NCI-H1417 treated with DMSO at 0.1 percent for 48 hours (cell line): ENCODE results near the gene TMEM60.
"Not testable (repeated sequence)": the region's sequence is repeated elsewhere in the genome, so short reads cannot be mapped to it uniquely, and the experiment has no call there.

Source experiments
- DNase-seq: peaks from one replicate; lab custom pipeline; 2025; lab: John Stamatoyannopoulos, UW

TMEM60 gene, protein sequence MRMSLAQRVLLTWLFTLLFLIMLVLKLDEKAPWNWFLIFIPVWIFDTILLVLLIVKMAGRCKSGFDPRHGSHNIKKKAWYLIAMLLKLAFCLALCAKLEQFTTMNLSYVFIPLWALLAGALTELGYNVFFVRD

DNA sequence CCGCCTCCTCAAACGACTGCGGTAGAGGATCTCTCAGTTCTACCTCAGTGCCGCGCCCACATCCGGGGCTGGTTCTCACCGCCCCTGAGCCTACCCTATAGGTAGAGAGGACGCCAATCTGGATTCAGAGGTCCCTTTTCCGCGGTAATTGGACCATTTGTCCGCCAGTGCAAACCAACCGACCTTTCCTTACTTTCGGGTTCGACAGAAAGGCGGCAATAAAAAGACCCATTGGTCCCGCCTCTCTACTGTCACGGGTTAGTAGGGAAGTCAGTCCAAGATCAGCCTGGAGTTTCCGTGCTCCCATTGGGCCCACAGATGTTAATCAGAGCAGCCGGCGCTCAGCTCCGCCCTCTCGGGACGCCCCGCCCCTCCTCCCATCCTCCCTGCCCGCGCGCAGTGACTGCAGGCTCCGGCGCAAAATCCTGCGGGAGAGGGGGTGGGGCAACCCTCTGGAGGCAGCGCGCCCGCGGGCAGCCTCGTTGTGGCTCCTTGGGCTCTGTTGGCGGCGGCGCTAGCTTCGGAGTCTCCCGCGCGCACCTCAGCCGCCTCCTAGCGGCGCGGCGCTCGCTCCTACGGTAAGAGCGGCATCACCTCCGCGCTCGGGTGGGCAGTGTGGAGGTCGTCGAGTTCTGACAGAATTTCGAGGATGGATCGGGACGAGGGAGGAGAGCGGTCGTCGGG is at the start of gene TMEM60, which contains the start of gene PHTF2:
Gene TMEM60 (minus strand): TSS at position 41 of the 684 bp plus-strand sequence. CDS start 4,061 bp downstream, outside the sequence.
Gene PHTF2 (plus strand): TSS at position 380 of the 684 bp plus-strand sequence.
- peak; percentile 99 for DNase-seq

DNA sequence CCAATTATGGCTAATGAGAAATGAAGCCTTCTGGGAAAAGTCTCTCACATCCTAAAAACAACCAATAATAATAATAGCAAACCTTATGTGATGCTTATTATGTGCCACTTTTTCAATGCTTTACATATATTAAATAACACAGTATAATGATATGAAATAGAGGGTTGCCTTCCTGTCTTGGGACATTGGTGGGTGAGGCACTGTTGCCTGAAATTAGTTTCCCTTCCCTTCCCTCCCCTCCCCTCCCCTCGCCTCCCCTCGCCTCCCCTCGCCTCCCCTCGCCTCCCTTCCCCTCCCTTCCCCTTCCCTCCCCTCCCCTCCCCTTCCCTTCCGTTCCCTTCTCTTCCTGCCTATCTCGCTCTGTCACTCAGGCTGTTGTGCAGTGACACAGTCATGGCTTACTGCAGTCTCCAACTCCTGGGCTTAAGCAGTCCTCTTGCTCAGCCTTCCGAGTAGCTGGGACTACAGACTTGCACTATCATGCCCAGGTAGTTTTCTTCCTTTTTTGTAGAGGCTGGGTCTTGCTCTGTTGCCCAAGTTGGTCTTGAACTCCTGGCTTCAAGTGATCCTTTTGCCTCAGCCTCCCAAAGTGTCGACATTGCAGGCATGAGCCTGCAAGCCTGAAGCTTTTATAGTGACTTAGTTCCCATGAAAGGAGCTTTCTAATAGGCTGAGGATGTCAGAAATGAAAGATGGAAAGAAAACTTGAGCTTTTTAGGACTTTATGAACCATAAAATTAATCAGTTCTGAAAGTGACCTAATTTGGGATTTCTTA is 48.3 kb upstream of the TMEM60 start:
- no peak for DNase-seq

DNA sequence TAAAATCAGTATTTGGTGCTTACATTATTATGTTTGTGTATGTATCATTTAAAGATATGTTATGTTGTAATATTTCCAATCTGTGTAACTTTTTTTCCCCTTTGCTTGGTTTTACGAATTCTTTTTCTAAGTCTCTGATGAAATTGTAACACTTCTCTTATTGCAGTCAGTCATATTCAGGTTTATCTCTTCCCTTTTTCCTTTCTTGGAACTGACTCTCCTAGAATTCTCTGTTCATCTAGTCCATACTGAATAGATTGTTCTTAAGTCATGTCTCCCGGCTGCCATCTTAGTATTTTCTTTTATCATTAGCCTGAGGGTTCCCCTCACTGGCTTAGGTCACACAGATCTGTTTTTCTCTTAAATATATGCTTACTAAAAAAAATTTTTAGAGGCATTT is 45.0 kb upstream of the TMEM60 start:
- no peak for DNase-seq

DNA sequence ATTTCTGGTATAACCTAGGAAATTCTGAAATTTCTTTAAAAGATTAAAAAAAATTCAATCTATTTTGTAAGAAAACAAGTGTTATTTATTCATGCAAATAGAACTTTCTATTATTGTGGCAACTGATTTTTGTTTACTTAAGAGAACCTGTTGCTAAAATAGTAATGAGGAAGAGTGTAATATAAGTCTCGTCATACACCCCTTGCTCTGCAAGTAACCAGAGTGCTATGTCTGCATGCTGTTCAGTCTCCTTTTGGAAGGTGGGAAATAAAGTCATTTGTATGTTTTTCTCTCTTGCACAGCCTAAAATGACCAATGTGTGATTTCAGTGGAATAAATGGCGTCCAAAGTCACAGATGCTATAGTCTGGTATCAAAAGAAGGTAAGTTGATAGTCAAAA is 41.7 kb upstream of the TMEM60 start:
- DNase-seq = no peak

DNA sequence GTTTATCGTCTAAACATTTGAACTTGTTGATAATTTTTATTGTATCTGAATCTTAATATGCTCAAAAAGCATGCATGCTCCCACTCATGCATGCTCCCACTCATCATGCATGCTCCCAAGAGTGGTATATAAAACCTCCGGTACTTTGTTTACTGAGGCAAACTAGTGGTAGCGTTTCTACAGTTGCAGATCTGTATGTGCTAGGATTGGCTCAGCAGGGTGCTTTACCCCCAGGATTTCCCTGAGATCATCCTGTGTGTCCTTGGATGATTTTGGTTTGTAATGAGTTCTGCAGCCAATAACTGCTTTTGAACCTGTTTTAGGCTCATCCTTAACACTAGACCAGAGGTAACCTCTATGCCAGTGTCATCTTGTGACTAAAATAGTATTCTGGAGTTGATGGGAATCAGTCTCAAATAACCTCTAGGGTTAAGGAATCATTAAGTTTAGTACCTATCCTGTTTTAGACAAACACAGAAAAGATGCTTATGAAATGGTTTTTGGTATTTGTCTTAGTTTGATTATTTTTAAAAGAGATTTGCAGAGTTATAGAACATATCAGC is 40.8 kb upstream of the TMEM60 start:
- DNase-seq = no peak

DNA sequence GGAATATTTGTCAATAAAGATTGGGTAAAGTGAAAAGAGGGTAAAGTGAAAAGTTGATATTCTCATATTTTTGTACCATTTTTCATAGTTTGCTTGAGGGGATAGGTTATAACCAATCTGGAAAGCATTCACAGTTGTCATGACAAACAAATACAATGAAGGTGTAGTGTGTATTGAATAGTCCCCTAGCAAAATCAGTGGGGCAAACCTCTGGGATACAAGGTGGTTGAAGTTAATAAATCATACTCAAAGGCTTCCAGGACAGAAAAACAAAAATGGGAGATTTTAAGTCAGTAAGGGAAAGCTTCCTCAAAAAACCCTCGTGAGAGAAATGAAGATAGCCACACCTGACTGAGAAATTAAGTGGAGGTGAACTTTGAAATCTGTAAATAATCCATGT is 39.7 kb upstream of the TMEM60 start:
- DNase-seq = no peak

DNA sequence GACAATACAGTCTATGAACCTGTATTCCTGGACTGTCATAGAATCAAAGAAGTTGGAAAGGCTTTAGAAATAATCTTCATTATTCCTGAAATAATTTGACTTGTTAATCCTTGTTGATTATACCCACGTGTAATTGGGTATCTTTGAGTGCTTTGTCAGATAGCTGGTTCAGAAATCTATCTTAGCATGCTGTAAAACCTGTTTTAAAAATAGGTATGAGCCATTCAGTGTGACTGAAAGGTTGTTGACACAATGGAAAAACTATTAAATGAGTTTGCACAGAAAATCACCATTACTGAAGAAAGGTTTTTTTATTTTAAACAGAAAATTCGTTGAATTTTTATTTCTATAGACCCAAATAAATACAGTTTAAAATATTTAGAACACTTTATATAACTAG is 39.0 kb upstream of the TMEM60 start:
- DNase-seq = no peak

DNA sequence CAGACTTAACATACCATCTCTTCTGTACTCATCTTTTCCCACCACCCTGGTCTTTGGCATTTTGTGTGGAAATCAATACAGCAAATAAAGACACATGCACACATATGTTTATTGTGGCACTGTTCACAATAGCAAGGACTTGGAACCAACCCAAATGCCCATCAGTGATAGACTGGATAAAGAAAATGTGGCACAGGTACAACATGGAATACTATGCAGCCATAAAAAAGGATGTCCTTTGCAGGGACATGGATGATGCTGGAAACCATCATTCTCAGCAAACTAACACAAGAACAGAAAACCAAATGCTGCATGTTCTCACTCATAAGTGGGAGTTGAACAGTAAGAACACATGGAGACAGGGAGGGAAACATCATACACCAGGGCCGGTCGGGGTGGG is 38.2 kb upstream of the TMEM60 start:
- DNase-seq = not testable (repeated sequence)

DNA sequence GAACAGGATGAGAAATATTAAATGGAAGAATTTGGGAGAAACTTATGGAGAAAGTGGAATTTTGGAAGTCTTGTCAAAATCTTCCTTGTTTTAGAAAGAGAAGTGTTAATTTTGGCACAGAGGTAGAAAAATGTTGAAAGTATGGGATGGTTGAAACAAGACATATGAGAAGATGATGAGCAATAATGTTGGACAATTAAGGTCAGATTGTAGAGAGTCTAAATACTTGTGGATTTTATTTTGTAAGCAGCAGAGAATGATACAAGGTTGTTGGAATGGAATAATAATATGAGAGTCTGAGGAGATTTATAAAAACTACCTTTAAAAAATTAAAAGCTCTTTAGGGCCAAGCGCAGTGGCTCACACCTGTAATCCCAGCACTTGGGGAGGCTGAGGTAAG is 34.9 kb upstream of the TMEM60 start:
- DNase-seq = no peak

DNA sequence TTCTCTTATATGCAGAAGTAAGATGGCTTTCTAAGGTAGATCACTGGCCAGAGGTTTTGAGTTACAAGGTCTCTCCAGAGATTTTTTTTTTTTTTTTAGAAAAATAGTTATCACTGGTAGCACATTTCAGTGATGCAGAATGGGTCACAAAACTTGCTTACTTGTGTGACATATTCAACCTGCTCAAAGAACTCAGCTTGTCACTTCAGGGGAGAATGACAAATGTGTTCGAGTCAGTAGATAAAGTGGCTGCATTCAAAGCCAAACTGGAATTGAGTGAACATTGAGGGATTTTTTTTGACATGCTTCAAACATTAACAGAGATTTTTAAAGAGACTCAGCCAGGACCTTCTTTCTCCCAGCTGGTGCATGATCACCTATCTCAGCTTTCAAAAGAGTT is 33.7 kb upstream of the TMEM60 start:
- no peak for DNase-seq

DNA sequence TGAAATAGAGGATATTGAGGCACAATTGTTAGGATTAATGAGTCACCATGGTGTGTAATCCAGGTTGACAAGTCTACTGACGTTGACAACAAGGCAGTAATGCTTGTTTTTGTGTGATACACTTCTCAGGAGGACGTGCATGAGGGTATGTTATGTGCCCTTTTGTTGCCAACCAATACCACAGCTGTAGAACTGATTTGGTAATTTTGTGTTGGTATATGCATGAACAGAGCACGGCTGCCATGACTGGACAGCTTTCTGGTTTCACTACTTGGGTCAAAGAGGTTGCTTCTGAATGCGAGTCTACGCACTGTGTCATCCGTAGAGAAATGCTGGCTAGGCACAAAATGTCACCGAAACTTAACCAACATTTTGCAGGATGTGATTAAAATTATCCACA is 33.2 kb upstream of the TMEM60 start:
- DNase-seq = no peak

DNA sequence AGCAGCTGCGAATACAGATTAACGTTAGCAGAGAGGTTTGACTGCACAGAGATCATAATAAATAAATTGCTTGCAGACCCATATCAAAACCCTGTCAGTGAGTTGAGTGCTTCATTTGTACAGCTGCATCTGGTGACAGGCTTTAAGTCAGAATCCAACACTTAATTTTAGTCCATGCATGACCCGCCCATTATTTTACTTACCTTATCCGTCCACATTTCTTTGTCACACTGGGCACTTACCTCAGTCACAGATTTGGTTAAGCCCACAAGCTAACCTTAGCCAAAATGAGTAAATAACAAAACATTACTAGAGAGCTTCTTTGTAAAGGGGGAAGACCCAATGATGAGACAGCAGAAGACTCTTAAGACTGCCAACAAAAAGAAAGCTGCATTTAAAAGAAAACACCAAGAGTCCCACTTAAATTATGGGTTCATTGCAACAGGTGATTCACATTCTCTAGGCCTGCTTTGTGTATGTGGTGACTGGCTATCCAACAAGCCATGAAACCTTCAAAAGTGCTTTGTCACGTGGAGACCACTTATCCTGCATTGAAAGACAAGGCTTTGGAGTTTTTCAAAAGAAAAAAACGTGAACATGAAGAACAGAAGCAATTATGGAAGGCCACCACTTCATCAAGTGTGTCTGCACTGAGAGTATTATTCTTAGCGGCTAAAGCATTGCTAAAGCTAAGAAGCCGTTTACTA is 32.6 kb upstream of the TMEM60 start:
- DNase-seq = no peak

DNA sequence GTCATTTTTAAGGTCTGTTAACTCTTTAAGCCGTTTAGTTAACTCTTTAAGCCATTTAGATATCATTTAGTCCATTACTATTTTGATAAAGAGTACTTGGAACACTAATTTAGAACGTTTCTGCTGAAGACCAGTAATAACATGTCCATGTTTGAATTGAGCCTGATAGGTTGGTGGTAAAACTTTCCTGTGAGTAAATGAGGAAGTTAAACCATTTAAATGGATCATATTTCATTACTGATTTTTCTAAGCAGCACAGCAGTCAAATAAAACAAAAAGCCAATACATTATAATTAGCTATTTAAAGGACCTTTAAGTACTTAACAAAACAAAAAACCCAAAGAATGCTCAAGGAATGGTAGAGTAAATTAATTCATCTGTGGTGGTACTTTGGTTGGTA is 29.8 kb upstream of the TMEM60 start:
- no peak for DNase-seq

DNA sequence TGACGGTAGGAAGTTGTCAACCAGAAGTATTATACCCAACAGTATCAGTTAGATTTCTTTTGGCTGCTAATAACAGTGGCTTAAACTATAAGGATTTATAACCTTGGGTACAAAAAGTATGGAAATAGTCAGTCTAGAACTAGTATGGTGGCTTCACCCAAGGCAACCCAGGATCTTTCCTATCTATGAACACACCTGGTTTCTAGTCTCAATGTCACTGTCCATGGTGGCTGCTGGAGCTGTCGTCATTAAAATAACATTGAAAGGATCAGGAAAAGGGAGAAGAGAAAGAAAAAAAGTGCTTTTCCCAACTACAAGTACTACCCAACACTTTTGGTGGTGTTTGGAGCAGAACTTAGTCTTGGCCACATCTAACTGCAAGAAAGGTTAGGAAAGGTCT is 28.1 kb upstream of the TMEM60 start:
- DNase-seq = no peak

DNA sequence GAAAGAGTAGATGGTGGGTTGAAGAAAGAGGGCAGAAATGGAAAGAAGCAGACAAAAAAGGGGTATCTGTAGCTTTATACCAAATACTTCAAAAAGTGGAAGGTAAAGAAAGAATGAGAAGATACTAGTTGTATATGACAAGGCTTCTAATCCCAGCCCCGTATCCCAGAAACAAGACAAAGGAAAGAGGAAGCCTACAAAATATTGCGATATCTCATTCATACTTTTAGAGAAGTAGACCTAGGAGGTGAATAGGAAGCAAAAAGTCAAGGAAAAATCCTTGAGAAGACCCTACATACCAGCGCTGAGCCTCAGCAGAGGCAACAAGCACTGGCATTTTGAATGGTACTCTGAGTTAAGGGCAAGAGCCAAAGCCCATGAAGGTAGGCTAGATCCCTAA is 26.9 kb upstream of the TMEM60 start:
- DNase-seq = no peak

DNA sequence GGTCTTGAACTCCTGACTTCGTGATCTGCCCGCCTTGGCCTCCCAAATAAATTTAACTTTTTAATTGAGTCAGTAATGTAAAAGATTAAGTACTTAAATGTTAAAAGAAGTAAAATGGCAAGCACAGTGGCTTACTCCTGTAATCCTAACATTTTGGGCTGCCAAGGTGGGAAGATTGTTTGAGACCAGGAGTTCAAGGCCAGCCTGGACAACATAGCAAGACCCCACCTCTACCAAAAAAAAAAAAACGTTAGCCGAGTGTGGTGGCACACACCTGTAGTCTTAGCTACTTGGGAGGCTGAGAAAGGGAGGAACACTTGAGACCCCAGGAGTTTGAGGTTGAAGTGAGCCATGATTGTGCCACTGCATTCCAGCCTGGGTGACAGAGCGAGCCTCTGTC is 26.4 kb upstream of the TMEM60 start:
- DNase-seq = no peak

DNA sequence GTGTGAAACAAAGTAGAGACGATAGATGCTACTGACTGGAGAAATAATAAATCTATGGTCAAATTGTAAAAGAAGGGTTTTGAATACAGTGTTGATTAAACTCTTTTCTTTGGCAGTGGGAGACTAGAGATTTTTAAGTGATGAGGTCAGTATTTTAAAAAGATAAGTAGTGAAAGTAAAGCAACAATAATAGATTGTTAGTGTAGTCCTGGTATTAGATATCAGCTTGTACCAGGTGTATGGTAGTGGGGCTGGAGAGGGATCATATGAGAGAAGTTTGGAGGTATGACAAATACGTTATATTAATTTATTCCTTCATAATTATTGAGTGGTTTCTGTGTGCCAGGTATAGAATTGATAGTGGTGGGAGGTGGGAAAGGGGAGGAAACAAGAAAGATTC is 25.6 kb upstream of the TMEM60 start:
- no peak for DNase-seq

DNA sequence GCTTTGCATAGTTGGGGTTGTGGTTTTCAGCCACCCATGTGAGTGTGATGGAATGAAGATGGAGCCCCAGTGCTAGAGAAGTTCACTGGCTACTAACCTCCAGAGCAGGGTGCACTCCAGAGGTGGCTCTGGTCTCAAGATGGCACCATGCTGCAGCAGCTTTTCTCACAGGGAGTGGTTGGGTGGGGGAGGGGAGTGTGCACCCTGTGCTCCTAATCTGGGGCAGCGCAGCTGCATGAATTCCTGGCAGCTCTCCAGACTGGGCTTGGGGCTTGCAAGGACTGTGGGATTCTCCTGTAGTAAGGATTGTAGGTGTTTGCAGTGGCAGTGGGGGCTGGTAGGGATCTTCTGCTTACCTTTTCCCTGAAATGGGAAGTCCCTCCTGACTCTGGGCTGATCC is 24.0 kb upstream of the TMEM60 start:
- DNase-seq = no peak

DNA sequence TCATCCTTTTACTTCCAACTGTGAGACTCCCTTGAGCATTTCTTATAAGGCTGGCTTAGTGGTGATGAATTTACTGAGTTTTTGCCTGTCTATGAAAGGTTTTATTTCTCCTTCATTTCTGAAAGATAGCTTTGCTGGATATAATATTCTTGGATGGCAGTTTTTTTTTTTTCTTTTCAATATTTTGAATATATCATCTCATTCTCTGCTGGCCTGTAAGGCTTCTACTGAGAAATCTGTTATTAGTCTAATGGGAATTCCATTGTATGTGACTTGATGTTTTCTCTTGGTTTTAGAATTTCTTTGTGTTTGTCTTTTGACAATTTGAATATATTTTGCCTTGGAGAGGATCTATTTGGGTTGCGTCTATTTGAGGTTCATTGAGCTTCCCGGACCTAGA is 22.7 kb upstream of the TMEM60 start:
- no peak for DNase-seq

DNA sequence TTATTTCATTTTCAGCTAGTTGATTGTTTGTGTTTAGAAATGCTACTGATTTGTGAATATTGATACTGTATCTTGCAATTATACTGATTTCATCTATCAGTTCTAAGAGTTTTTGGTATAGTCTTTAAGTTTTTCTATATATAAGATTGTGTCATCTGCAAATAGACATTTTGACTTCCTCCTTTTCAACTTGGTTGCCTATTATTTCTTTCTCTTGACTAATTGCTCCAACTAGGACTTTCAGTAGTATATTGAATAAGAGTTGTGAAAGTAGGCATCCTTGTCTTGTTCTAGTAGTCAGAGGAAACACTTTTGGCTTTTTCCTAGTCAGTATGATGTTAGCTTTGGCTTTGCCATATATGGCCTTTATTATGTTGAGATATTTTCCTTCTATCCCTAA is 20.8 kb upstream of the TMEM60 start:
- no peak for DNase-seq

DNA sequence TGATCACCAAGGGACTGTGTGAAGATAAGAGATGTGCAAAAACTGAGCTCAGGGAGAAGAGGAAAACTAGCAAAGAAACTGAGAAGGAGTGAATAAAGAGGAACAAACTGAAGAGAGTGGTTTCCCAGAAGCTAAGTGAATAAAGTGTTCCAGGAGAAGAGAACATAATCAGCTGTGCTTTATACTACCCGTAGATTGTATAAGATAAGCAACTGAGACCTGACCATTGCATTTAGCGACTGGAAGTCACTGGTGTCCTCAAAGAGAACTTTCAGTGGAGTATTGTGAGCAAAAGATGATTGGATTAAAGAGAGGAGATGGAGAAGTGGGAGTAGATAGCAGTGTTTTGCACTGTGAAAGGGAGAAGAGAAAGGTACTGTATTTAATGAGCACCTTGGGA is 14.9 kb upstream of the TMEM60 start:
- DNase-seq = no peak

DNA sequence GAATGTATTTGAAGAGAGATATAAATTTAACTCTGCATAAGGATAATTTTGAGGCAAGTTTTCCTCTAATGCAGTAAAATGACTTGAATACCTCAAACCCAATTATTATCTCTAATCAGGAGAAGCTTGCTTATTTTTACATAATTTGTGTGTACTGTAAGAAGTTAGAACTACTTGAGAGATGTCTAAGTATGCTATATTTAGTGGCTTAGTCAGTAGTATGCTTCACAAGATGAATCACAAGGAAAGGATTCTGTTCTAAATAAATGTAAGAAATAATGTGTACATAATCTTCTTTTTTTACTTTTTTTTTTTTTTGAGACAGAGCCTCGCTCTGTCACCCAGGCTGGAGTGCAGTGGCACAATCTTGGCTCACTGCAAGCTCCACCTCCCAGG is 14.1 kb upstream of the TMEM60 start:
- DNase-seq = no peak
